Ureter (tissue), 1 donor: ENCODE data around the gene TFRC. TPM values are rescaled to one million over a fixed set of nuclear protein-coding genes. Genes with fewer than 3 reads are reported as not detected.
"Not testable (repeated sequence)": the region's sequence is repeated elsewhere in the genome, so short reads cannot be mapped to it uniquely, and the experiment has no call there.

Source experiments
- DNase-seq: peaks from one replicate; pipeline ENCODE4 v3.0.0-alpha.2; 2020; ENCODE audit warnings: low spot score
- total RNA-seq: library from RNA; stranded (reverse); gene quantifications from one replicate; pipeline ENCODE4 v1.2.4, GENCODE V29; 2023
- donor health status: DM: yes; HTN: yes; CAD: no.

Gene TFRC
- total RNA-seq: 89.1 TPM

DNA sequence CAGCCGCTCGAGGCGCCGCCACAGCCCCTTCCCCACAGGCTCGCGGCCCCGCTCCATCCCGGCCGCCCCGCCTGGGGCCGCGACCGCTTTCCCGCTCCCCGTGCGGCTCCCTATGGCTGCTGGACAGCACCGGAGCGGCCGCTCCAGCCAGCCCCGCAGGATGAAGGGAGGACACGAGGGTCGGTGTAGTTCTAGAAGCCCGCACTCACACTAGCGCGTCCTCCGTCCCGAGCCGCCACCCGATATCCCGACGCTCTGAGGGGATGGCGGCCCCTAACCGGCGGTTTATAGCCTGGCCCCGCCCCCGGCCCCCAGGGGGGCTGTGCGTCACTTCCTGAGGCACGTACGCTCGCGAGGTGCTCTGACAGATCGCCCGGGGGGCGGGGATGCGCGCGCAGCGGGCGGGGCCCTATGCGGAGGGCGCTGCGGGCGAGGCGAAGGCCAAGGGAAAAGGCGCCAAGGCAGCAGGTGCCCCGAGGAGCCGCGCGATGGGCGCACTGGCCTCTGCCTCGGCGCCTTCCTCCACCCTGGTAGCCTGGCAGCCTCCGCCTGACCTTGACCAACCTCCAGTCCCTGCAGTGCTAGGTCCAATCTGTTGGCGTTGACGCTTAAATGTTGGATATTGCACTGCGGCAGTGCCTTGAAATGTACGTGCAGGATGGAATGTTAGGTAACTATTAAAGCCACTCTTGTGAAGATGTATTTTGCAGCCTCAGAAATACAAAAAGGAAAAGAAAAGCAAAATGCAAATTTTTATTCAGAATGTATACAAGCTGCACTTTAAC lies at the start of gene TFRC:
Gene TFRC (minus strand): TSS at position 257 of the 785 bp plus-strand sequence. CDS start 4,991 bp downstream, outside the sequence.
- peak; percentile 96 for DNase-seq

DNA sequence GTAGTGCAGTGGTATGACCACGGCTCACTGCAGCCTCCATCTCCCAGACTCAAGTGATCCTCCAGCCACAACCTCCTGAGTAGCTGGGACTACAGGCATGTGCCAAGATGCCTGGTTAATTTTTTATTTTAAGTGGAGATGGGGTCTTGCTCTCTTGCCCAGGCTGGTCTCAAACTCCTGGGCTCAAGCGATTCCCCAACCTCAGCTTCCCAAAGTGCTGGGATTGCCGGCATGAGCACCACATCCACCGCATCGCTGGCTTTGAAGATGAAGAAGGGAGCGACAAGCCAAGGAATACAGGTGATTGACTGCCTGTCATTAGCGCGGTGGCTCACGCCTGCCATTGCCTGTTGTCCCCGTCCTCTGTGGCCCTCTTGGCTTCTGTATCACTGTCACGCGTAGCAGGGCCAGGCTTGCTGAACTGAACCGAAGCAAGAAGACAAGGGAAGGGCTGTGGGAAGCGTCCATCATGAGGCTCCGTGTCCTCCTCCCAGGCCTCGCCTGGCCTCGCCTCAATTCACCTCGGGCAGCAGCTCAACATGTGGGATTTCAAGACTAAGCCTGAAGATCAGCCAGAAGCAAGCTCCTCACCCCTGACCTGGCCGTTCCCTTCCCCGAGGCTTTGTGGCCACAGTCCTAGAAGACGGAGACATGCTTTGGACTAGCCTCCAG lies 46.4 kb upstream of the TFRC start:
- no peak for DNase-seq

- DNase-seq: no peak
These were observed 45.6 kb upstream of the TFRC start for GRCh38 chr3:196127308-196128040.

GRCh38 chr3:196124608-196125007 lies 42.7 kb upstream of the TFRC start:
- DNase-seq: no peak

GRCh38 chr3:196122688-196123046 lies 40.8 kb upstream of the TFRC start:
- no peak for DNase-seq

- no peak for DNase-seq
These were observed 40.3 kb upstream of the TFRC start for GRCh38 chr3:196122021-196122687.

- DNase-seq: no peak
These were observed 39.2 kb upstream of the TFRC start for GRCh38 chr3:196121066-196121465.

- DNase-seq: no peak
These were observed 38.5 kb upstream of the TFRC start for GRCh38 chr3:196120291-196120951.

DNA sequence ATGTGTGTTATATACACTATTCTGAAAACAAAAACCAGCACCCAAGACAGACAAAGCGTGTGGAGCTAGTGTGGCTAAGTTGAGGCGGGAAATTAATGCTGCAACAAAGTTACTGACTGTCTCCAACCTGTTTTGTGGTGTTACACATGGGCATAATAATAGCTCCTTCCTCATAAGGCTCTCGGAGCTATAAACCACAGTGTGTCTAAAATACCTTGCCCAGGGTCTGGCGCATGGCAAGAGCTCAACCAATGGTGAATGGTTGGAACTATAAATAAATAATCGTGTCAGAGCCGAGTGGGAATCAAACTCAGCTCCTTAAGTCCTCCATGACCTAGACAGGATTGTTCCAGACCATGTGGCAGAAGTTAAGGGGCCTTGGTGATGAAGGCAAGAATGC lies 35.9 kb upstream of the TFRC start:
- no peak for DNase-seq

GRCh38 chr3:196115678-196116083 lies 33.8 kb upstream of the TFRC start:
- no peak for DNase-seq

DNA sequence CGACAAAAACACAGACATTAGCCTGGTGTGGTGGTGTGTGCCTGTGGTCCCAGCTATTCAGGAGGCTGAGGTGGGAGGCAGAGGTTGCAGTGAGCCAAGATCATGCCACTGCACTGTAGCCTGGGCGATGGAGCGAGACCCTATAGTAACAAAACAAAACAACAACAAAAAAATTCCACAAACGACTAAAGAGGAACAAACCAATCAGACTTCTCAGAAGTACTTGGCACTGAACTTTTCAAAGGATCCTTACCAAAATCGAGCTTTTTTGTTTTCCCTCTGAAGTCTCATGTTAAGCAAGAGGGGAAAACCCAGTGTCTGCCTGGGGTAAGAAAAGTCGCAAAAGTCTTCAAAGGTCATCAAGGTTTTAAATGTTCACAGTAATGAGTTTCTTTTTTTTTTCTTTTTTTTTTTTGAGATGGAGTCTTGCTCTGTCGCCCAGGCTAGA lies 30.1 kb upstream of the TFRC start:
- DNase-seq: no peak

- DNase-seq: no peak
These were observed 26.3 kb upstream of the TFRC start for GRCh38 chr3:196108075-196108743.

DNA sequence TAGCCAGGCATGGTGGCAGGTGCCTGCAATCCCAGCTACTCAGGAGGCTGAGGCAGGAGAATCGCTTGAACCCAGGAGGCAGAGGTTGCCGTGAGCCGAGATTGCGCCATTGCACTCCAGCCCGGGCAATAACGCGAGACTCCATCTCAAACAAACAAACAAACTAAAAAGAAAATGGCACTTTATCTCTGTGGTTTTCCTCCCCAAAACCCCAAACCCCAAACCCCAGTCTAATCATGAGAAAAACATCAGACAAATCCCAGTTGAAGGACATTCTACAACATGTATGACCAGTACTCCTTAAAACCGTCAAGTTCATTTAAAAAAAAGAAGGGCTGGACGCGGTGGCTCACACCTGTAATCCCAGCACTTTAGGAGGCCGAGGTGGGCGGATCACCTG lies 22.8 kb upstream of the TFRC start:
- DNase-seq: not testable (repeated sequence)

DNA sequence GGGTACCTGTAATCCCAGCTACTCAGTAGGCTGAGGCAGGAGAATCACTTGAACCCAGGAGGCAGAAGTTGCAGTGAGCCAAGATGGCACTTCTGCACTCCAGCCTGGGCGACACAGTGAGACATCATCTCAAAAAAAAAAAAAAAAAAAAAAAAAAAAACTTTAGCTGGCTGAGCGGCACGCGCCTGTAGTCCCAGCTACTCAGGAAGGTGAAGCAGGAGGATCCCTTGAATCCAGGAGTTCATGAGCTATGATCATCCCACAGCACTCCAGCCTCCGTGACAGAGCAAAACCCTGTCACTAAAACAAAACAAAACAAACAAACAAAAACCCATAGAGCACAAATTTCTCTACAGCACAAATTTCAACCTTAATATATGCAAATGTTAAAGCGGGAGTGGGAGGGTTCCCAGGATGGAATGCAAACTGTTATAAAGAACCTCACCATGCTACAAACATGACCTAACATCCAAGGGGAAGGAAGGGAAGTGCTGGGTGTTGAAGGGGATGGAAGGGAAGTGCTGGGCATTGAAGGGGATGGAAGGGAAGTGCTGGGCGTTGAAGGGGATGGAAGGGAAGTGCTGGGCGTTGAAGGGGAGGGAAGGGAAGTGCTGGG lies 16.6 kb upstream of the TFRC start:
- DNase-seq: not testable (repeated sequence)

DNA sequence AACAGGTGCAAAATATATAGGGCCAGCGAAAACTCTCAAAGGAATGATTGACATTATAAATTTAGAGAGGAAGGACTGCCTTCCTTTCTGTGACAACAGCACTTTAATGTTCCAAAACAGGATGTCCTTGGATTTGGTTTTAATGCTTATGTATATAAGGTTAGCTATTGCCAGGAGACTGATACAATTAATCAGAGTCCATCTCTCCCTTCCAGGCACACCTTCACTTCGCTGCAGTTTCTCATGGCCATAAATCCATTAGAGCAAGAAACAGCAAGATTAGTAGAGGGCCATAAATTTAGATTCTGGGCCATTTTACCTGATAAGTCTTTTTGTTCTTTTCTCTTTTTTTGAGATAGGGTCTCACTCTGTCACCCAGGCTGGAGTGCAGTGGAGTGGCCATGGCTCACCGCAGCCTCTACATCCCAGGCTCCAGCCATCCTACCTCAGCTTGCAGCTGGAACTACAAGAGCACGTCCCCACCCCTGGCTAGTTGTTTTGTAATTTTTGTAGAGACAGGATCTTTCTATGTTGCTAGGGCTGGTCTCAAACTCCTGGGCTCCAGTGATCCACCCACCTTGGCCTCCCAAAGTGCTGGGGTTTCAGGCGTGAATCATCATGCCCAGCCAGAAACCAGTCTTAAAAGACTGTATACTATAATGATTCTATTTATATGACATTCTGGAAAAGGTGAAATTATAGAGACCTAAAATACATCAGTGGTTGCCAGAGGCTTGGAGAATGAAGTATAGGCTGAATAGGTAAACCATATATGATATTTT lies 15.7 kb upstream of the TFRC start:
- DNase-seq: no peak

GRCh38 chr3:196096382-196096953 lies 14.6 kb upstream of the TFRC start:
- peak; percentile 54 for DNase-seq

GRCh38 chr3:196093317-196094111 lies 11.6 kb upstream of the TFRC start:
- no peak for DNase-seq

- DNase-seq: no peak
These were observed 6.0 kb upstream of the TFRC start for GRCh38 chr3:196087906-196088305.

GRCh38 chr3:196082619-196082971 lies 705 bp upstream of the TFRC start:
- DNase-seq: no peak
